ENCODE data around the gene DND1.

The DND1 gene

DNA sequence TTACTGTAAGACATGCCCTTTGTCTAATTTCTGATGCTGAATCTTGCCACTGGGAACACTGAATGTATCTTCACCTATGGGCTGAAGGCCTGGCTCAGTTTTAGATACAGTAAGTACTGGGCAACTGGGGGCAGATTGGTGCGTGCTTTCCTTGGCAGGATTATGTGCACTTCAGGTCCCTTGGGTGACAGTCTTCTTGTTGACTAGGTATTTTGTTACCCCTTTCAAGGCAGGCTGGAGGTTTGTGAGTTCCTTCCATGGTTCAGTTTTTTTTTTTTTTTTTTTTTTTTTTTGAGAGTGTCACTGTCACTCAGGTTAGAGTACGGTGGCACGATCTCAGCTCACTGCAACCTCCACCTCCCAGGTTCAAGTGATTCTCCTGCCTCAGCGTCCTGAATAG is 34.4 kb upstream of the DND1 start:
- TF ChIP-seq, protein P1, sequence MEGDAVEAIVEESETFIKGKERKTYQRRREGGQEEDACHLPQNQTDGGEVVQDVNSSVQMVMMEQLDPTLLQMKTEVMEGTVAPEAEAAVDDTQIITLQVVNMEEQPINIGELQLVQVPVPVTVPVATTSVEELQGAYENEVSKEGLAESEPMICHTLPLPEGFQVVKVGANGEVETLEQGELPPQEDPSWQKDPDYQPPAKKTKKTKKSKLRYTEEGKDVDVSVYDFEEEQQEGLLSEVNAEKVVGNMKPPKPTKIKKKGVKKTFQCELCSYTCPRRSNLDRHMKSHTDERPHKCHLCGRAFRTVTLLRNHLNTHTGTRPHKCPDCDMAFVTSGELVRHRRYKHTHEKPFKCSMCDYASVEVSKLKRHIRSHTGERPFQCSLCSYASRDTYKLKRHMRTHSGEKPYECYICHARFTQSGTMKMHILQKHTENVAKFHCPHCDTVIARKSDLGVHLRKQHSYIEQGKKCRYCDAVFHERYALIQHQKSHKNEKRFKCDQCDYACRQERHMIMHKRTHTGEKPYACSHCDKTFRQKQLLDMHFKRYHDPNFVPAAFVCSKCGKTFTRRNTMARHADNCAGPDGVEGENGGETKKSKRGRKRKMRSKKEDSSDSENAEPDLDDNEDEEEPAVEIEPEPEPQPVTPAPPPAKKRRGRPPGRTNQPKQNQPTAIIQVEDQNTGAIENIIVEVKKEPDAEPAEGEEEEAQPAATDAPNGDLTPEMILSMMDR (conservative IDR thresholded peaks at IDR 0.05; ENCODE audit: control insufficient read depth, insufficient read depth, low read depth, low read length) = no peak
- H3K4me3 ChIP-seq (ENCODE audit: control insufficient read depth, low read depth, low read length) = no peak overlapping the region
- DNase-seq (ENCODE audit: low read depth) = no peak

DNA sequence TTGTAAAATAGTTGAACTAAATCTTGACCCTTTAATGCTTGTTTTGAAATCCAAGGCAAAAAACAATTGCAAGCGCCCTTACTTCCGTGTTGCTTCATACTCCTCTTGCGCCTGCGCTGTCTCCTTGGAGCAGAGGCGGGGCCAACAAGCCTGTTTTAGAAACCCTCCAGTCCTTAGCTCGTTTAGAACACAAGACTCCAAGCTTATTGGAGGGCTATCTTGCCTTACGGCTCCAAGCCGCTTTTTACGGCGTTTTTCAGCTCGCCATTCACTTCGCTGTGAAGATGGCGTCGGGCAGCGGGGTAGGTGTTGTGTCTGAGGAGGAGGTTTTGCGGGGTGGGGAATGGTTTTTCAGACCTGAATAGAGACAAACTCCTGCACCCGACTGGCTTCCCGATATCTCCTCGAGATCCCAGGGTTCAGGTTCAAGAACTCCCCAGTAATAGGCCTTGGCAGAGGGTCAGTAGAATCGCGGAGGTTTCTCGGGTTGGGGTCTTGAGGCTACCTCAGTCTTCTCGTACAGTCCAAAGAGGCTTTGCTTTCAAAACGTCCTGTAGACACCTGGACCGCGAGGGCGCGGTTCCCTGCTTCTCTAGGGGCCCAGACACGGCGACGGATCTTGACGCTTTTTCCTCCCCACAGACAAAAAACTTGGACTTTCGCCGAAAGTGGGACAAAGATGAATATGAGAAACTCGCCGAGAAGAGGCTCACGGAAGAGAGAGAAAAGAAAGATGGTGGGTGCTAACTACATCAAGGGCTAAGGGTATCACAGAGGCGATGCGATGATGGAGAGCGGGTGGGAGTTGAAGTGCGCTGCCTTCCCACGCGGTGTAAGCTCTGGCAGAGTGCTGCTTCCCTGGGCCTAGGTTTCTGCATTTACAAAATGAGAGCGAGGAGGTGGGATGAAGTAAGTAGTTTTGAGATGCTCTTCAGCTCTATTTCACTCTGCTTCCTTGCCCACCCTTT is 27.1 kb upstream of the DND1 start, which contains the start of gene ZMAT2:
TSS of gene ZMAT2 (plus strand) at position 271 of the 968 bp plus-strand sequence. CDS start at position 285, 14 bp downstream.
- TF ChIP-seq, protein P1 (conservative IDR thresholded peaks at IDR 0.05; ENCODE audit: control insufficient read depth, insufficient read depth, low read depth, low read length) = no peak
- DNase-seq (ENCODE audit: low read depth) = peak; percentile 99
- H3K4me3 ChIP-seq (ENCODE audit: control insufficient read depth, low read depth, low read length) = peak within 1 kb of the TSS; percentile 100

DNA sequence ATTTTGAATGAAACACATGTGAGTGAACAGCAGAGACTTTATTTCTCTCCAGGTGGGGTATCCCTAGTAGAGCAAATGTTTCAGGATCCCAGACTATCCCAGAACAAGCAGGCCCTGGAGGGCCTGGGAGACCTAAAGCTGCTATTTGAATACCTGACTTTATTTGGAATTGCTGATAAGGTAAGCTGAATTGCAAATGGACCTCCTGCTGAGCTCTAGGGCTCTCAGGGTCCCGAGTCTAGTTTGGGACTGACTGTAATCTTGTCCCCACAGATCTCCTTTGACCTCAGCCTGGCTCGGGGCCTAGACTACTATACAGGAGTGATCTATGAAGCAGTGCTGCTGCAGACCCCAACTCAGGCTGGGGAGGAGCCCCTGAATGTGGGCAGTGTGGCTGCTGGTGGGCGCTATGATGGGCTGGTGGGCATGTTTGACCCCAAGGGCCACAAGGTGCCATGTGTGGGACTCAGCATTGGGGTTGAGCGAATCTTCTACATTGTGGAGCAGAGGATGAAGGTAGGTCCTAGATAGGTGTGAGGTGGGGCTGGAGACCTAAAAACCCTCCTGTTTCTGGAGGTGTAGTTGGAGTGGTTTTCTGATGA is 23.6 kb upstream of the DND1 start:
- H3K4me3 ChIP-seq (ENCODE audit: control insufficient read depth, low read depth, low read length) = no peak overlapping the region
- no peak for DNase-seq (ENCODE audit: low read depth)
- TF ChIP-seq, protein P1 (conservative IDR thresholded peaks at IDR 0.05; ENCODE audit: control insufficient read depth, insufficient read depth, low read depth, low read length) = no peak

DNA sequence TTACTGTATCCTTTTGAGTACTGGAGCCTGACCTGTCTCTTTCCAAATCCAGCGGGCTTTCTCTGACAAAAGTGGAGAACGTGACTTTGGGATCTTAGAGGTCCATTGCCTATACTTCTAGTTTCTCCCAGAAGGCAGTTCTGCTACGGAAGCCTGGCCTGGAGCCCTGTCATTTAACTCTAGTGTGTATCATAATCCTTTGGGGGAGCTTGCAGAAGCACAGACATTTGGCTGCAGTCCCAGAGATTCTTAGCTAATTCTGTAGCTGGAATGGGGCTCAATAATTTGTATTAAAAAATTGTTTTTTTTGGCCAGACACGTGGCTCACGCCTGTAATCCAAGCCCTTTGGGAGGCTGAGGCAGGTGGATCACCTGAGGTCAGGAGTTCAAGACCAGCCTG is 20.9 kb upstream of the DND1 start:
- TF ChIP-seq, protein P1 (conservative IDR thresholded peaks at IDR 0.05; ENCODE audit: control insufficient read depth, insufficient read depth, low read depth, low read length) = no peak
- no peak for DNase-seq (ENCODE audit: low read depth)
- no peak overlapping the region for H3K4me3 ChIP-seq (ENCODE audit: control insufficient read depth, low read depth, low read length)

DNA sequence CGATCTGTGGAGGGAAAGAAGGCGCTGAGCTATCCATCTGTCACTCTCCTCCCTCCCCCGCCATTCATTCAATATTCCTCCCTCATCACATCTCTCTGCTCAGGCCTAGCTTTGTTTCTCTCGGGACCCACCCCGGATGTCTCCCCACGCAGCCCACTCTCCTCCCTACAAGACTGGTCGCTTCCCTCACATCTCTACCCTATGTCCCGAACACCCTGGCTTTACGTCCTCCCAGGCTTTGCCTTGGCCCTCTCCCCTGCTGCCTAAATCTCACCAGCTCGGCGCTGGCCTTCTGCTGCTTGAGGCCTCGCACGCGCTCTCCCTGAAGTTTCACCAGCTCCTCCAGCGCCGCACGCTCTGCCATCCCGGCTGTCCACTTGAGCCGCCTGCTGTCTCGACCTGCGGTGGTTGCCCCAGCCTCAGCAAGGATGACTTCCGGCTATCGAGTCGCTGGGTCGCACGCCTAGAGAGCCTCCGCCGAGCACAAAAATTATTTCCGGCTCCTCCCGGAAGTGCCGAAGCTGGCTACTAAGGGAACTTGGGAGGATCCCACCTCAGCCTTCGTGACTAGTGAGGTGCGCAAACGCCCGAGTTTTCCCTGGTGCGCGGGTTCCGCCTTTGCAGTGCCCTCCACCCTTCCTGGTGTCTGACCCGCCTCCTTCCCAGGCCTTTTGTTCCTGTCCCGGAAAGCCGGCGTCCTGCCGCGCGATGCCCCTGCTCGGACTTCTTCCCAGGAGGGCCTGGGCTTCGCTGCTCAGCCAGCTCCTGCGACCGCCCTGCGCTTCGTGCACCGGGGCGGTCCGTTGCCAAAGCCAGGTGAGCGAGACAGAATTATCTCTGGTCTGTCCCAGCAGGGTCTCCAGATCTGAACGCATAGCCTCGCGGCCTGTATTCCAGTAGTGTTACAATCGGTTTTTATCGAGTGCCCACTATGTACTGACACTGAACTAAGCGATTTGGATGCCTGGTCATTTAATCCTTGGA is 17.9 kb upstream of the DND1 start, which contains the start of the genes HARS1 and HARS2:
TSS of gene HARS1 (minus strand) at position 430 of the 984 bp plus-strand sequence. CDS start at position 364, 66 bp downstream.
TSS of gene HARS2 (plus strand) at position 515 of the 984 bp plus-strand sequence. CDS start at position 709, 194 bp downstream.
- TF ChIP-seq, protein P1 (conservative IDR thresholded peaks at IDR 0.05; ENCODE audit: control insufficient read depth, insufficient read depth, low read depth, low read length) = no peak
- DNase-seq (ENCODE audit: low read depth) = peak; percentile 94
- H3K4me3 ChIP-seq (ENCODE audit: control insufficient read depth, low read depth, low read length) = peak within 1 kb of the TSS; percentile 79

Measured in fibroblast of mammary gland (primary cell).